ENCODE measurements around the gene AKAP13.

DNA sequence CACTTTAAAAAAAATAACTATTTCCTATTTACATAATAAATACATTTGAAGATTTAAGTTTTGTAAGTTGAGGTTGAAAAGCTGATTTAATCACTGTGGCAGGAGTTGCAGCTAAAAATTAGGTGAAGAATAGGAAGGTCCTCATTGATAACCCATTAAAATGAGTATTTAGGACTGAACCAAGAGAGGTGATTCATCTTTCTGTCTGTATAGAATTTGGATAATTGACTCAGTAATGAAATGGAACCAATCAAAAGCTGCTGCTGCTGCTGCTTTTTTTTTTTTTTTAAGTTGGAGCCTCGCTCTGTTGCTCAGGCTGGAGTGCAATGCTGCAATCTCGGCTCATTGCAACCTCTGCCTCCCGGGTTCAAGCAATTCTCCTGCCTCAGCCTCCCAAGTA, 223.8 kb downstream of the AKAP13 start:
- TF ChIP-seq POLR2A (IDR thresholded peaks at IDR 0.05) = no peak
- TF ChIP-seq, protein P1, sequence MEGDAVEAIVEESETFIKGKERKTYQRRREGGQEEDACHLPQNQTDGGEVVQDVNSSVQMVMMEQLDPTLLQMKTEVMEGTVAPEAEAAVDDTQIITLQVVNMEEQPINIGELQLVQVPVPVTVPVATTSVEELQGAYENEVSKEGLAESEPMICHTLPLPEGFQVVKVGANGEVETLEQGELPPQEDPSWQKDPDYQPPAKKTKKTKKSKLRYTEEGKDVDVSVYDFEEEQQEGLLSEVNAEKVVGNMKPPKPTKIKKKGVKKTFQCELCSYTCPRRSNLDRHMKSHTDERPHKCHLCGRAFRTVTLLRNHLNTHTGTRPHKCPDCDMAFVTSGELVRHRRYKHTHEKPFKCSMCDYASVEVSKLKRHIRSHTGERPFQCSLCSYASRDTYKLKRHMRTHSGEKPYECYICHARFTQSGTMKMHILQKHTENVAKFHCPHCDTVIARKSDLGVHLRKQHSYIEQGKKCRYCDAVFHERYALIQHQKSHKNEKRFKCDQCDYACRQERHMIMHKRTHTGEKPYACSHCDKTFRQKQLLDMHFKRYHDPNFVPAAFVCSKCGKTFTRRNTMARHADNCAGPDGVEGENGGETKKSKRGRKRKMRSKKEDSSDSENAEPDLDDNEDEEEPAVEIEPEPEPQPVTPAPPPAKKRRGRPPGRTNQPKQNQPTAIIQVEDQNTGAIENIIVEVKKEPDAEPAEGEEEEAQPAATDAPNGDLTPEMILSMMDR (IDR thresholded peaks at IDR 0.05) = no peak

Measured in uterus (tissue), 2 donors.